Smooth muscle cell (in vitro differentiated cells): ENCODE measurements around the gene IL24. TPM values are rescaled to one million over a fixed set of nuclear protein-coding genes. Genes with fewer than 3 reads are reported as not detected.

Experiments used
- DNase-seq: peaks from one replicate; lab custom pipeline; 2025; ENCODE audit not compliant: unreplicated experiment; lab: John Stamatoyannopoulos, UW
- H2AFZ ChIP-seq: fragments of 200-600 bp; sonication (generic); 2 replicates; pipeline ENCODE4 v1.6.0; 2016; ENCODE audit warnings: antibody characterized with exemption, low read depth, mild to moderate bottlenecking
- H3F3A ChIP-seq: fragments of 200-600 bp; sonication (generic); 2 replicates; pipeline ENCODE4 v1.6.0; 2017; ENCODE audit warnings: antibody characterized with exemption, low read depth
- H3K27ac ChIP-seq: fragments of 200-600 bp; sonication (generic); 2 replicates; pipeline ENCODE4 v1.5.1; 2016; ENCODE audit warnings: low read depth, mild to moderate bottlenecking
- H3K27me3 ChIP-seq: fragments of 200-600 bp; sonication (generic); 2 replicates; pipeline ENCODE4 v1.6.1; 2016; ENCODE audit warnings: low read depth, mild to moderate bottlenecking
- H3K36me3 ChIP-seq: fragments of 200-600 bp; sonication (generic); 2 replicates; pipeline ENCODE4 v1.5.1; 2016; ENCODE audit warnings: low read depth
- H3K4me1 ChIP-seq: fragments of 200-600 bp; sonication (generic); 2 replicates; pipeline ENCODE4 v1.5.1; 2016; ENCODE audit warnings: low read depth
- H3K4me2 ChIP-seq: fragments of 200-600 bp; sonication (generic); 2 replicates; pipeline ENCODE4 v1.6.0; 2016; ENCODE audit warnings: mild to moderate bottlenecking
- H3K4me3 ChIP-seq: fragments of 200-600 bp; sonication (generic); 2 replicates; pipeline ENCODE4 v1.5.1; 2016; ENCODE audit warnings: mild to moderate bottlenecking
- H3K79me2 ChIP-seq: fragments of 200-600 bp; sonication (generic); 2 replicates; pipeline ENCODE4 v1.6.0; 2016; ENCODE audit warnings: low read depth, mild to moderate bottlenecking
- H3K9ac ChIP-seq: fragments of 200-600 bp; sonication (generic); 2 replicates; pipeline ENCODE4 v1.6.0; 2016; ENCODE audit warnings: low read depth
- H3K9me3 ChIP-seq: fragments of 200-600 bp; sonication (generic); replicated peaks from 2 replicates; pipeline ENCODE4 v1.5.1; 2016; ENCODE audit warnings: low read depth
- H4K20me1 ChIP-seq: fragments of 200-600 bp; sonication (generic); 2 replicates; pipeline ENCODE4 v1.6.0; 2016; ENCODE audit warnings: low read depth
- CTCF ChIP-seq: fragments of 200-600 bp; sonication (generic); IDR thresholded peaks from 2 replicates; pipeline ENCODE4 v1.5.1; 2017; ENCODE audit warnings: borderline replicate concordance, mild to moderate bottlenecking, antibody characterized with exemption; ENCODE audit not compliant: insufficient read depth, poor library complexity, severe bottlenecking
- WGBS: methylation state at CpG from one replicate; pipeline ENCODE4 v1.1.7; 2016; ENCODE audit warnings: low lambda C conversion rate; 5-methylcytosine and 5-hydroxymethylcytosine counted together
- polyA plus RNA-seq: library from polyadenylated mRNA; unstranded; fragments of >200 nt; fragmentation: Nextera tagmentation; extraction: Ambion mirVana; gene quantifications from 2 replicates; pipeline ENCODE4 v1.2.1, GENCODE V29; 2016
- total RNA-seq: library from RNA; depleted of rRNA; stranded (reverse); fragments of >200 nt; gene quantifications from 2 replicates; pipeline ENCODE4 v1.2.3, GENCODE V29; 2014

Gene IL24
- total and polyA plus RNA-seq, 2 experiments from 2014 or later: 1.5 to 1.9 TPM

- no peak for TF ChIP-seq CTCF
- Histone ChIP-seq H3K9ac (no peak overlapping the region), H3K36me3 (peaks cover 5% of the 10 kb centered on the region), H3K4me3 (no peak overlapping the region), H2AFZ (no peak overlapping the region), H3K4me1 (no peaks in the 10 kb centered on the region), H3K27me3 (no peaks in the 10 kb centered on the region), H4K20me1 (no peaks in the 10 kb centered on the region), H3K79me2 (no peaks in the 10 kb centered on the region), H3K9me3 (peaks cover 7% of the 10 kb centered on the region), H3K4me2 (no peak overlapping the region), H3K27ac (no peak overlapping the region), H3F3A (no peaks in the 10 kb centered on the region)
- 71% methylated on average over 3 of the region's 3 CpGs for WGBS
- DNase-seq: no peak
Measured at GRCh38 chr1:206880314-206880713, 16.9 kb upstream of the IL24 start.

GRCh38 chr1:206882555-206882954, 14.7 kb upstream of the IL24 start:
- peaks cover 5% of the 10 kb centered on the region for H3K36me3 ChIP-seq
- no peaks in the 10 kb centered on the region for H4K20me1 ChIP-seq
- 80% methylated on average over 3 of the region's 3 CpGs for WGBS
- no peak overlapping the region for H3K27ac ChIP-seq
- H3K79me2 ChIP-seq: no peaks in the 10 kb centered on the region
- H3K4me2 ChIP-seq: no peak overlapping the region
- H2AFZ ChIP-seq: no peak overlapping the region
- no peak overlapping the region for H3K9ac ChIP-seq
- no peak overlapping the region for H3K4me3 ChIP-seq
- no peak for DNase-seq
- H3K27me3 ChIP-seq: no peaks in the 10 kb centered on the region
- peaks cover 7% of the 10 kb centered on the region for H3K9me3 ChIP-seq
- H3F3A ChIP-seq: no peaks in the 10 kb centered on the region
- H3K4me1 ChIP-seq: no peaks in the 10 kb centered on the region
- TF ChIP-seq CTCF: peak; percentile 7

- H3K9me3 ChIP-seq: peaks cover 7% of the 10 kb centered on the region
- no peaks in the 10 kb centered on the region for H4K20me1 ChIP-seq
- no peaks in the 10 kb centered on the region for H3K79me2 ChIP-seq
- 94% methylated on average over 1 of the region's 1 CpG for WGBS
- DNase-seq: no peak
- no peak for TF ChIP-seq CTCF
- H3K27ac ChIP-seq: no peak overlapping the region
- H3F3A ChIP-seq: no peaks in the 10 kb centered on the region
- H3K4me2 ChIP-seq: no peak overlapping the region
- no peak overlapping the region for H3K4me3 ChIP-seq
- no peaks in the 10 kb centered on the region for H3K27me3 ChIP-seq
- no peak overlapping the region for H3K9ac ChIP-seq
- peaks cover 5% of the 10 kb centered on the region for H3K36me3 ChIP-seq
- no peak overlapping the region for H2AFZ ChIP-seq
- no peaks in the 10 kb centered on the region for H3K4me1 ChIP-seq
Measured at GRCh38 chr1:206883160-206883559, 14.1 kb upstream of the IL24 start.

- Histone ChIP-seq H3K36me3 (peaks cover 5% of the 10 kb centered on the region), H3K79me2 (no peaks in the 10 kb centered on the region), H3K27ac (no peak overlapping the region), H3K4me1 (no peaks in the 10 kb centered on the region), H3F3A (no peaks in the 10 kb centered on the region), H4K20me1 (no peaks in the 10 kb centered on the region), H3K9ac (no peak overlapping the region), H3K4me3 (no peak overlapping the region), H2AFZ (no peak overlapping the region), H3K27me3 (no peaks in the 10 kb centered on the region), H3K9me3 (peaks cover under 1% of the 10 kb centered on the region), H3K4me2 (no peak overlapping the region)
- no peak for DNase-seq
- 90% methylated on average over 2 of the region's 2 CpGs for WGBS
- no peak for TF ChIP-seq CTCF
Measured at GRCh38 chr1:206883876-206884275, 13.4 kb upstream of the IL24 start.
